Left lung (tissue), 10 donors: ENCODE measurements around the gene SPRED3. TPM values are rescaled to one million over a fixed set of nuclear protein-coding genes. Genes with fewer than 3 reads are reported as not detected.

Experiments used
- ATAC-seq: fragments of 200-7000 bp; cut with Tn5 transposase; one replicate; pipeline ENCODE4 v1.9.1; 2020; ENCODE audit warnings: moderate library complexity
- DNase-seq, 4 donors: peaks; one replicate each; pipeline ENCODE4 v3.0.0-alpha.2; 2013 to 2020
- H3K27ac ChIP-seq, 2 donors: fragments of 200-600 bp; sonication (generic) in 1 of 2; one replicate each; pipeline versions ENCODE4 v1.5.0 to v1.8.0; 2020 to 2021
- H3K27me3 ChIP-seq, 2 donors: fragments of 200-600 bp; sonication (generic) in 1 of 2; one replicate each; pipeline versions ENCODE4 v1.5.0 to v1.8.0; 2020 to 2021
- H3K36me3 ChIP-seq, 2 donors: fragments of 200-600 bp; sonication (generic) in 1 of 2; one replicate each; pipeline versions ENCODE4 v1.5.0 to v1.8.0; 2020 to 2021
- H3K4me1 ChIP-seq, 2 donors: fragments of 200-600 bp; one replicate each; pipeline ENCODE4 v1.8.0; 2021
- H3K4me3 ChIP-seq, 2 donors: fragments of 200-600 bp; sonication (generic) in 1 of 2; one replicate each; pipeline versions ENCODE4 v1.5.0 to v1.8.0; 2020 to 2021; ENCODE audit warnings: mild to moderate bottlenecking in 1 of 2
- H3K9me3 ChIP-seq, 2 donors: fragments of 200-600 bp; sonication (generic) in 1 of 2; one replicate each; pipeline versions ENCODE4 v1.5.0 to v1.8.0; 2020 to 2021
- intact Hi-C, 2 donors: fragments of 100-400 bp; cut with DNase I; formaldehyde crosslinking; loops; one replicate each; pipeline versions ENCODE4 v1.11.2 to v1.14.2; 2022
- polyA plus RNA-seq, 6 donors: library from polyadenylated mRNA; unstranded; fragments of 120-200 nt; gene quantifications; one replicate each; pipeline ENCODE4 v1.2.1, GENCODE V29; 2013; ENCODE audit not compliant: insufficient read length in 6 of 6
- total RNA-seq, 2 donors: library from RNA; stranded (reverse); fragmentation: NEBNext Ultra II Directional; extraction: Animal tissue kit (Norgen Biotek cat#: 25700); gene quantifications; one replicate each; pipeline ENCODE4 v1.2.1, GENCODE V29; 2021
- TF ChIP-seq, protein P1 (sequence below), 2 donors: fragments of 200-600 bp; sonication (generic) in 1 of 2; IDR thresholded peaks; one replicate each; pipeline versions ENCODE4 v1.5.0 to v1.8.0; 2021; ENCODE audit warnings: antibody characterized with exemption in 2 of 2
- donor health status: DM: no; HTN: yes; CAD: no.
- donor health status: DM: no; HTN: no; CAD: no.

The SPRED3 gene
- total and polyA plus RNA-seq, 8 donors, result 0.27 to 1.9 (median 0.38) TPM

DNA sequence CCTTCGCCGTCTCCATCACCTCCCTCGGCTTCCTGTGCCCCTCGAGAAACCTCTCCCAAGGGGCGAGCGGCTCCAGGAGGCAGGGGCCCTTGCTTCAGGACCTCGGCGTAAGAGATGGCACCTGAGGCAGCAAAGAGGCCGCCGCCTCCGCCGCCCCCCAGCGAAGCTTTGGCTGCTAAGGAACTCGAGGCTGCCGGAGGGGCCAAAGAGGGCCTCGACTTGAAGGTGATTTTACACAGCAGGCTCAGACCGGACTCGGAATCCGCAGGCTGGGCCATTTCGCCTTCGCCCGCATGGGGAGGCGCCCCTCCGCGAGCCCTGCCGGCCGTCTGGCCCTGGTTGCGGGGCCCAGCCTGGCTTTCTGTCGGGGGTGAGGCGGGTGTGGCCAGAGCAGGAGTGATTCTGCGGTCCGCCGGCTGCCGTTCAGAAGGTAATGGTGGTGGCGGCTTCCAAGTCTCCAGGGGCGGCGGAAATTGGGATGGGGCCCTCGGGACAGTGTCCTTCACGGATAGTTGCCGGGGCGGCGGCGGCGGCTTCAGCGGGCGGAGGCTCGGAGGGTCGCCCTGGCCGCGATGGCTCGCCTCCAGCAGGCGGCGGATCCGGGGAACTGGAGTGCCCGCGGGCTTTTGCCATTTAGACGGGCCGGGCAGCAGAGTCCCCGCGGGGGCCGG, 2.1 kb upstream of the SPRED3 start:
- Histone ChIP-seq H3K36me3 (peaks cover 0 to 49% of the 10 kb centered on the region in 2 donors), H3K9me3 (no peaks in the 10 kb centered on the region), H3K4me3 (peak overlapping the region in 1 of 2 donors; percentile 54), H3K27ac (no peak overlapping the region), H3K27me3 (peaks cover 0 to 68% of the 10 kb centered on the region in 2 donors), H3K4me1 (peaks cover 17 to 42% of the 10 kb centered on the region in 2 donors)
- peak in 1 of 4 donors; percentile 83 for DNase-seq
- intact Hi-C loops, result no loop called here
- TF ChIP-seq, protein P1, sequence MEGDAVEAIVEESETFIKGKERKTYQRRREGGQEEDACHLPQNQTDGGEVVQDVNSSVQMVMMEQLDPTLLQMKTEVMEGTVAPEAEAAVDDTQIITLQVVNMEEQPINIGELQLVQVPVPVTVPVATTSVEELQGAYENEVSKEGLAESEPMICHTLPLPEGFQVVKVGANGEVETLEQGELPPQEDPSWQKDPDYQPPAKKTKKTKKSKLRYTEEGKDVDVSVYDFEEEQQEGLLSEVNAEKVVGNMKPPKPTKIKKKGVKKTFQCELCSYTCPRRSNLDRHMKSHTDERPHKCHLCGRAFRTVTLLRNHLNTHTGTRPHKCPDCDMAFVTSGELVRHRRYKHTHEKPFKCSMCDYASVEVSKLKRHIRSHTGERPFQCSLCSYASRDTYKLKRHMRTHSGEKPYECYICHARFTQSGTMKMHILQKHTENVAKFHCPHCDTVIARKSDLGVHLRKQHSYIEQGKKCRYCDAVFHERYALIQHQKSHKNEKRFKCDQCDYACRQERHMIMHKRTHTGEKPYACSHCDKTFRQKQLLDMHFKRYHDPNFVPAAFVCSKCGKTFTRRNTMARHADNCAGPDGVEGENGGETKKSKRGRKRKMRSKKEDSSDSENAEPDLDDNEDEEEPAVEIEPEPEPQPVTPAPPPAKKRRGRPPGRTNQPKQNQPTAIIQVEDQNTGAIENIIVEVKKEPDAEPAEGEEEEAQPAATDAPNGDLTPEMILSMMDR (IDR thresholded peaks at IDR 0.05), result no peak
- no peak for ATAC-seq

DNA sequence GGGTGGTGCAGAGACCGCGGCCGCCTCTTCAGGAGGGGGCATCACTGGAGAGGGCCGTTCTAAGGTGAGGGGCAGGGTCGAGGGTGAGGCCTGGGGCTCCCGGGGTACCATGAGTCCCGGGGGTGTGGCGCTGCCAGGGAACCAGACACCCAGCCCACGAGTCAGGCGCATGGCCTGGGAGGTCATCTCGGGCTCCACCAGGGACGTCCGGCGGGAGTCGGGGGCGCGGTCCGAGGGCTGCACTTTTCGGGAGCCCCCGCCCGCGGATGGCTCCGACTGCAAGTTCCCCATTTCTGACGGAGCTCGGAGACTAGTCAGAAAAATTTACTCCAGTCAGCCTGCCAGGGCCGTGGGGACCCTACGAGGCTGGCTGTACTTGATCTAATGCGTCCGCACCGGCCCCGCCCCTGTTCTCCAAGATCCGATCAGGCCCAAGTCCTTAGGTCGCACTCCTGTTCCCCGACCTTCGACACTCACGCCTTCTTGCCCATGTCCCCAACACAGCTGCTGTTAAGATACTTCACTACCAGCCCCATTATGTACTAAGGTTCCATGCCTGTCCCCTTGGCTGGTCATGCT, 1.4 kb upstream of the SPRED3 start:
- Histone ChIP-seq H3K27ac (peak overlapping the region in 1 of 2 donors; percentile 70), H3K9me3 (no peaks in the 10 kb centered on the region), H3K4me3 (peak overlapping the region; percentile 40 to 54), H3K36me3 (peaks cover 0 to 43% of the 10 kb centered on the region in 2 donors), H3K27me3 (peaks cover 0 to 74% of the 10 kb centered on the region in 2 donors), H3K4me1 (peaks cover 17 to 42% of the 10 kb centered on the region in 2 donors)
- TF ChIP-seq, protein P1 (IDR thresholded peaks at IDR 0.05), result no peak
- no peak for ATAC-seq
- intact Hi-C loops, result no loop called here
- DNase-seq, result peak in 1 of 4 donors; percentile 52

- Histone ChIP-seq H3K9me3 (no peaks in the 10 kb centered on the region), H3K27ac (peak within 1 kb of the TSS; percentile 5 to 70), H3K27me3 (peaks cover 0 to 80% of the 10 kb centered on the region in 2 donors), H3K4me3 (peak within 1 kb of the TSS; percentile 40 to 54), H3K4me1 (peaks cover 17 to 42% of the 10 kb centered on the region in 2 donors), H3K36me3 (peaks cover 0 to 36% of the 10 kb centered on the region in 2 donors)
- ATAC-seq, result peak; percentile 93
- TF ChIP-seq, protein P1 (IDR thresholded peaks at IDR 0.05), result no peak
- intact Hi-C loops, result no loop called here
- peak in 3 of 4 donors; percentile 72 to 94 (median 88) for DNase-seq
These were observed 748 bp upstream of the SPRED3 start, which contains the start of gene GGN for GRCh38 chr19:38387550-38388348. GGN (minus strand) TSS chr19:38388034; CDS start chr19:38387261, 773 bp downstream.

DNA sequence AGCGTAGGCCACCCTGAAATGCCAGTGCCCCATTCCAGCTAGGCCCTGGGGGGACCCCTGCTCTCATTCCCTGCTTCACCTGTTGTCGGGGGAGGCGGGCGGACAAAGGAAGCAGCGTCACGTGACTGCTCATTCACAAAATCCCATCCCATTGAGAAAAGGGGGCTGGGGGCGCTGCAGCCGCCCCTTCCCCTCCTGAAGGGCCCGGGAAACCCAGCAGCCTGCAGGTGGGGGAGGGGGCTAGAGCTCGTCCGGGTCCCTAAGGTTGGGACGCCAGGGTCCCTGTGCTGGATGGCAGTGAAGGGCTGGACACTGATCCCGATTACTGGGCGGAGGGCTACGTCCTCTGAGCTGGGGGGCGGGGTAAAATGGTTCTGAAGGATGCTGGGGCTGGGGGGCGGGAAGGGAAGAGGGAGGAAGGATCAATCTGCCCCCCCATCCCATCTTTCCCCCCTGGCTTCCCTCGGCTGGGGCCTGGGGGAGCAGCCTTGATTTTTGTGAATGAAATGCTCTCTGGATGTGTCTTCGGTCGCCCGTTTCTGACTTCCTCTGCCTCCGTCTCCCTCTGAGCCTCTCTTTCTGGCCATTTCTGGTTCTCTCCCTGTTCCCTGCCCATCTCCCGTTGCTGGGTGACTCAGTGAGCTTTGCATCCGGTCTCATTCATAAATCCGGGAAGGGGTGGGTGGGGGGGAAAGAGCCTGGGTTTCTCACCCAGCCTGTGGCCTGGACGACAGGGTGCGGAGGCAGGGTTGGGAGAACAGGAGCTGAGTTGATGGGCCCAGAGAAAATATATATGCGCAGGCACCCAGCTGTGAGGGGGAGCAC, 816 bp downstream of the SPRED3 start:
- DNase-seq, result no peak
- peaks cover 0 to 20% of the 10 kb centered on the region in 2 donors for H3K36me3 ChIP-seq
- intact Hi-C loops, result no loop called here
- peak overlapping the region; percentile 48 to 65 for H3K27ac ChIP-seq
- no peaks in the 10 kb centered on the region for H3K9me3 ChIP-seq
- peak overlapping the region; percentile 40 to 54 for H3K4me3 ChIP-seq
- TF ChIP-seq, protein P1 (IDR thresholded peaks at IDR 0.05), result no peak
- peaks cover 8 to 95% of the 10 kb centered on the region in 2 donors for H3K27me3 ChIP-seq
- peaks cover 17 to 42% of the 10 kb centered on the region in 2 donors for H3K4me1 ChIP-seq
- ATAC-seq, result no peak
